ENCODE data around the gene ARHGAP22.

Gene ARHGAP22

GRCh38 chr10:48469516-48470020 is 135.3 kb downstream of the ARHGAP22 start:
- in situ Hi-C loops (cut with MboI; ENCODE audit: low sequenced_read_pairs, unreplicated experiment), result no loop called here
- TF ChIP-seq CTCF (IDR thresholded peaks at IDR 0.05; ENCODE audit: borderline replicate concordance, control extremely low read depth, extremely low read depth, insufficient read depth, missing control alignments), result no peak
- DNase-seq (ENCODE audit: low spot score), result no peak

- DNase-seq (ENCODE audit: low spot score), result no peak
- TF ChIP-seq CTCF (IDR thresholded peaks at IDR 0.05; ENCODE audit: borderline replicate concordance, control extremely low read depth, extremely low read depth, insufficient read depth, missing control alignments), result no peak
- in situ Hi-C loops (cut with MboI; ENCODE audit: low sequenced_read_pairs, unreplicated experiment), result no loop called here
Measured at GRCh38 chr10:48468866-48469511, 135.9 kb downstream of the ARHGAP22 start.

- DNase-seq (ENCODE audit: low spot score), result no peak
- TF ChIP-seq CTCF (IDR thresholded peaks at IDR 0.05; ENCODE audit: borderline replicate concordance, control extremely low read depth, extremely low read depth, insufficient read depth, missing control alignments), result no peak
- in situ Hi-C loops (cut with MboI; ENCODE audit: low sequenced_read_pairs, unreplicated experiment), result no loop called here
Measured at GRCh38 chr10:48468130-48468790, 136.6 kb downstream of the ARHGAP22 start.

- no peak for TF ChIP-seq CTCF (IDR thresholded peaks at IDR 0.05; ENCODE audit: borderline replicate concordance, control extremely low read depth, extremely low read depth, insufficient read depth, missing control alignments)
- no peak for DNase-seq (ENCODE audit: low spot score)
- in situ Hi-C loops (cut with MboI; ENCODE audit: low sequenced_read_pairs, unreplicated experiment), result no loop called here
Measured at GRCh38 chr10:48467669-48468068, 137.2 kb downstream of the ARHGAP22 start.

GRCh38 chr10:48466611-48467240 is 138.1 kb downstream of the ARHGAP22 start:
- TF ChIP-seq CTCF (IDR thresholded peaks at IDR 0.05; ENCODE audit: borderline replicate concordance, control extremely low read depth, extremely low read depth, insufficient read depth, missing control alignments), result no peak
- in situ Hi-C loops (cut with MboI; ENCODE audit: low sequenced_read_pairs, unreplicated experiment), result no loop called here
- DNase-seq (ENCODE audit: low spot score), result no peak

- in situ Hi-C loops (cut with MboI; ENCODE audit: low sequenced_read_pairs, unreplicated experiment), result no loop called here
- TF ChIP-seq CTCF (IDR thresholded peaks at IDR 0.05; ENCODE audit: borderline replicate concordance, control extremely low read depth, extremely low read depth, insufficient read depth, missing control alignments), result no peak
- no peak for DNase-seq (ENCODE audit: low spot score)
Measured at GRCh38 chr10:48465860-48466521, 138.9 kb downstream of the ARHGAP22 start.
